ENCODE data around the gene S100P. TPM values are rescaled to one million over a fixed set of nuclear protein-coding genes. Genes with fewer than 3 reads are reported as not detected.

The S100P gene
- total RNA-seq, 4 donors from 2014 or later: 7.5 to 7.8 TPM; not detected in 2

- TF ChIP-seq POLR2AphosphoS5 (IDR thresholded peaks at IDR 0.05) (no peak), POLR2A (IDR thresholded peaks at IDR 0.05) (no peak), EP300 (IDR thresholded peaks at IDR 0.05; ENCODE audit: low read depth) (no peak)
- TF ChIP-seq, protein P1, sequence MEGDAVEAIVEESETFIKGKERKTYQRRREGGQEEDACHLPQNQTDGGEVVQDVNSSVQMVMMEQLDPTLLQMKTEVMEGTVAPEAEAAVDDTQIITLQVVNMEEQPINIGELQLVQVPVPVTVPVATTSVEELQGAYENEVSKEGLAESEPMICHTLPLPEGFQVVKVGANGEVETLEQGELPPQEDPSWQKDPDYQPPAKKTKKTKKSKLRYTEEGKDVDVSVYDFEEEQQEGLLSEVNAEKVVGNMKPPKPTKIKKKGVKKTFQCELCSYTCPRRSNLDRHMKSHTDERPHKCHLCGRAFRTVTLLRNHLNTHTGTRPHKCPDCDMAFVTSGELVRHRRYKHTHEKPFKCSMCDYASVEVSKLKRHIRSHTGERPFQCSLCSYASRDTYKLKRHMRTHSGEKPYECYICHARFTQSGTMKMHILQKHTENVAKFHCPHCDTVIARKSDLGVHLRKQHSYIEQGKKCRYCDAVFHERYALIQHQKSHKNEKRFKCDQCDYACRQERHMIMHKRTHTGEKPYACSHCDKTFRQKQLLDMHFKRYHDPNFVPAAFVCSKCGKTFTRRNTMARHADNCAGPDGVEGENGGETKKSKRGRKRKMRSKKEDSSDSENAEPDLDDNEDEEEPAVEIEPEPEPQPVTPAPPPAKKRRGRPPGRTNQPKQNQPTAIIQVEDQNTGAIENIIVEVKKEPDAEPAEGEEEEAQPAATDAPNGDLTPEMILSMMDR (IDR thresholded peaks at IDR 0.05): no peak
- Histone ChIP-seq H3K27ac (peak overlapping the region in 1 of 4 donors; percentile 13), H3K27me3 (no peaks in the 10 kb centered on the region), H3K4me3 (no peak overlapping the region), H3K9me3 (no peaks in the 10 kb centered on the region), H3K36me3 (no peaks in the 10 kb centered on the region), H3K4me1 (peaks cover 0 to 8% (median 1%) of the 10 kb centered on the region in 4 donors)
- intact Hi-C loops (cut with DNase I; ENCODE audit: low total_unique reads) (no loop called here), in situ Hi-C loops (cut with MboI; ENCODE audit: low pct_ligation_motif_present in 1 of 4, low pct_unique_long_range_greater_than_20kb in 1 of 4, low sequenced_read_pairs in 3 of 4) (loop anchor here in 2 of 4 donors (10.0 to 25.0 kb wide), 3 partner anchors 157 to 347 kb away; partner anchors contain the start of gene GRPEL1 (in 1 of the 2))
- DNase-seq: no peak
- WGBS, 2 donors (ENCODE audit: low coverage in 1 of 2): 67 to 74% methylated on average over 3 to 26 of the region's 31 CpGs
Observed at GRCh38 chr4:6727081-6727942, 33.6 kb downstream of the S100P start.

- 76 to 86% methylated on average over 3 of the region's 3 CpGs for WGBS, 2 donors (ENCODE audit: low coverage in 1 of 2)
- TF ChIP-seq POLR2A (IDR thresholded peaks at IDR 0.05): no peak
- intact Hi-C loops (cut with DNase I; ENCODE audit: low total_unique reads): no loop called here
- no peaks in the 10 kb centered on the region for H3K27me3 ChIP-seq
- DNase-seq: no peak
- no peaks in the 10 kb centered on the region for H3K9me3 ChIP-seq
- peaks cover 0 to 14% (median 7%) of the 10 kb centered on the region in 4 donors for H3K4me1 ChIP-seq
- in situ Hi-C loops (cut with MboI; ENCODE audit: low pct_ligation_motif_present in 1 of 4, low pct_unique_long_range_greater_than_20kb in 1 of 4, low sequenced_read_pairs in 3 of 4): loop anchor here in 2 of 4 donors (10.0 to 25.0 kb wide), 3 partner anchors 157 to 347 kb away; partner anchors contain the start of gene GRPEL1 (in 1 of the 2)
- no peaks in the 10 kb centered on the region for H3K36me3 ChIP-seq
- H3K27ac ChIP-seq: no peak overlapping the region
- H3K4me3 ChIP-seq: no peak overlapping the region
Observed at GRCh38 chr4:6727943-6728250, 34.2 kb downstream of the S100P start.

DNA sequence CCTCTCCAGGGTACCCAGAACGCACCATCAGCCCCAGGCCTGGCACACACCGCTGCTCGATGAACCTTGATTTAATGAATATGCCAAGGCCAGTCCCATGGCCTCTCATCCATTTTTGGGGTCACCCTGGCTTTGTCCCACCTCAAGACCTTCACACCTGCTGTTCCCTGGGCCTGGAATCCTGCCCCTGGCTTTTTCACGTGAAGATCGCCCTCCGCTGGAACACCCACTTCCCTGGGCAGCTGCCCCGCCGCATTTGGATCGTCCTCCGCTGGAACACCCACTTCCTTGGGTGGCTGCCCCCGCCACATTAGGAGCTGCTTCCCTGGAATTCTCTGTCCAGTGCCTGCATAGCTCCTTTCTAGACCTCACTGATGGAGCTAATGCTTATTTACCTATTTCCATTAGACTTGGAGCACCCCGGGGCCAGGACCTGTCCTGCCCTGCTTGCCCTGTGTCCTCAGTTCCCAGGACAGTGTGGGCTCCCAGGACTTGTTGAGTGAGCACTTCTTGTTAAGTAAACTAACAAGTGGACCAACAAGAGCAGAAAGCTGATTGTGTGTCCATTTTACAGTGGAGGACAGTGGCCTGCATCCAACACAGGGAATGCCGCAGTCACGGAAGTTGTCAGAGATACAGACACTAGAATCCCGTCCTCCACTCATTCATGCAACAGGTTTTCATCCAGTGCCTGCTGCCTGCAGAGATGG, 34.8 kb downstream of the S100P start:
- H3K27ac ChIP-seq: no peak overlapping the region
- TF ChIP-seq, protein P1 (IDR thresholded peaks at IDR 0.05): no peak
- TF ChIP-seq POLR2AphosphoS5 (IDR thresholded peaks at IDR 0.05): no peak
- no peak for TF ChIP-seq POLR2A (IDR thresholded peaks at IDR 0.05)
- TF ChIP-seq EP300 (IDR thresholded peaks at IDR 0.05; ENCODE audit: low read depth): no peak
- in situ Hi-C loops (cut with MboI; ENCODE audit: low pct_ligation_motif_present in 1 of 4, low pct_unique_long_range_greater_than_20kb in 1 of 4, low sequenced_read_pairs in 3 of 4): loop anchor here in 2 of 4 donors (10.0 to 25.0 kb wide), 3 partner anchors 156 to 346 kb away; partner anchors contain the start of gene GRPEL1 (in 1 of the 2)

DNA sequence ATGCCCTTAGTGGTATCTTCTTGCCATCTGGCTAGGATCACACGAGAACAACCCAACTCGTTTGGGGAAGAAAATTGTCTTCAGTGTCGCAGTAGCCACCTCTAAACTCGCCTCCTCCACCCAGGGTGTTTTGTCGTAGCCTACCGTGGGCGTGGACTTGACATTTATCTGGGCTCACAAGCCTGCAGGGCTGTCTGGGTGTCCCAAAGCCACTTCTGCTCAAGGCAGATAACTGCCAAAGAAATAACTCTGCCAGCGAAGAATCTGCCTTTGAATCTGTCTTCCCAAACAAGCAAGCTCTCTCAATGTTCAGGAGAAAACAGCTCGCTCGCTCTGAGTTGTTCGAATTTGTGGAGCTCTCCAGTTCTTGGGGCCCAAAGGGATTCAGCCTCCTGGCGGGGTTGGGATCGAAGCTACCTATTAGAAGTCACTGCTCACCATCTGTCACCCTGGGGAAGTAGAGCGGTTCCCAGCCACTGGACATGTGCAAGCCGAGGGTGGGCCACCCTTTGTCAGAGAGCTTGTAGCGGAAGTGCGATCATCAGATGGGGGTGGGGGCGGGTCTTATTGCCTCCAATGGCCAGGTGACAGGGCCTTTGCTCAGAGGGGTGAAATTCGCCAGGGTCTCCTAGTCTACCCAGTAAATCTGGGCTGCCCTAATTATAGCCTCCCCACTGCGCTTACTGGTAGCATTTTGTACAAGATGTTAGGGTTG, 37.1 kb downstream of the S100P start:
- H3K4me3 ChIP-seq: no peak overlapping the region
- no peaks in the 10 kb centered on the region for H3K36me3 ChIP-seq
- intact Hi-C loops (cut with DNase I; ENCODE audit: low total_unique reads): no loop called here
- in situ Hi-C loops (cut with MboI; ENCODE audit: low pct_ligation_motif_present in 1 of 4, low pct_unique_long_range_greater_than_20kb in 1 of 4, low sequenced_read_pairs in 3 of 4): loop anchor here in 1 of 4 donors (10.0 to 25.0 kb wide), 2 partner anchors 134 to 332 kb away; partner anchors contain the start of gene GRPEL1
- WGBS, 2 donors (ENCODE audit: low coverage in 1 of 2): 54 to 69% methylated on average over 2 to 20 of the region's 20 CpGs
- DNase-seq: no peak
- H3K4me1 ChIP-seq: peaks cover 0 to 16% (median 10%) of the 10 kb centered on the region in 4 donors
- H3K27ac ChIP-seq: no peak overlapping the region
- H3K27me3 ChIP-seq: no peaks in the 10 kb centered on the region
- TF ChIP-seq POLR2AphosphoS5 (IDR thresholded peaks at IDR 0.05): no peak
- TF ChIP-seq, protein P1 (IDR thresholded peaks at IDR 0.05): no peak
- no peak for TF ChIP-seq POLR2A (IDR thresholded peaks at IDR 0.05)
- TF ChIP-seq EP300 (IDR thresholded peaks at IDR 0.05; ENCODE audit: low read depth): no peak
- no peaks in the 10 kb centered on the region for H3K9me3 ChIP-seq

More for the DNA sequence above, 34.8 kb downstream of the S100P start:
- Histone ChIP-seq H3K9me3 (no peaks in the 10 kb centered on the region), H3K4me1 (peaks cover 0 to 16% (median 10%) of the 10 kb centered on the region in 4 donors), H3K27me3 (no peaks in the 10 kb centered on the region), H3K4me3 (no peak overlapping the region), H3K36me3 (no peaks in the 10 kb centered on the region)
- DNase-seq: no peak
- WGBS, 2 donors (ENCODE audit: low coverage in 1 of 2): 78% methylated on average over 15 of the region's 15 CpGs; no CpG with 5 or more reads in 1 of the 2 donors
- intact Hi-C loops (cut with DNase I; ENCODE audit: low total_unique reads): no loop called here

Data from transverse colon (tissue), 4 donors.